ENCODE results near the gene TCF21.
"Not testable (repeated sequence)": the region's sequence is repeated elsewhere in the genome, so short reads cannot be mapped to it uniquely, and the experiment has no call there.

The TCF21 gene

GRCh38 chr6:133936352-133936751 is 47.4 kb downstream of the TCF21 start:
- DNase-seq, result not testable (repeated sequence)

DNA sequence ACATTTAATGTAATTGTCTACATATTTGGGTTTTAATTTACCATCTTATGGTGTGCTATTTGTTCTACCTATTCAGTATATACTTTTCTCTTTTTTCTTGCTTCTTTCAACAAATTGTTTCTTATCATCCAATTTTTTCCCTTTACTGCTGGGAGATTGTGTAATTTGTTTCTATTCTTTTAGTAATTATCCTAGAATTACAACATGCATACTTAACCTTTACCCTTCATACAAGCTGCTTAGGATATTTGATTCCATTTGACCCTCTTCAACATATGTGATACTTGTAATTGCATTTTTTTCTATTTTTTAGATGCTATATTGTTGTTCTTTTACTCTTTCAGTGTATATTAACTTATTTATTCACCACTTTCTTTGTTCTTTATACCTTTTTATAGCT is 49.0 kb downstream of the TCF21 start:
- no peak for DNase-seq

DNA sequence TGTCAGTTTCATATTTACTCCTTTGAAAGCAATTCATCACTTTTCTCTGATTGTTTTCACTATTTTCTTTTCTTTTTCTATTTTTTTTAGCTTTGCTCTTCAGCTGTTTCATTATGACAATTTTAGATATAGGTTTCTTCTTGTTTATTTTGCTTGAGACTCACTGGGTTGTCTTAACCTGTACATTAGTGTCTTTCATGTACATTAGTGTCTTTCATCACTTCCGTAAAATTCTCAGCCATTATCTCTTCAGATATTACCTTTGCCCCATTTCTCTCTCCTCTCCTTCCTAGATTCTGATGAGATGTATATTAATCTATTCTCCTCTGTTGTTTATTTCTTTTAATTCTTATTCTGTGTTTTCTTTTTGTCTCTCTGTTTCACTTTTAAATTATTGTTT is 49.6 kb downstream of the TCF21 start:
- DNase-seq, result no peak

DNA sequence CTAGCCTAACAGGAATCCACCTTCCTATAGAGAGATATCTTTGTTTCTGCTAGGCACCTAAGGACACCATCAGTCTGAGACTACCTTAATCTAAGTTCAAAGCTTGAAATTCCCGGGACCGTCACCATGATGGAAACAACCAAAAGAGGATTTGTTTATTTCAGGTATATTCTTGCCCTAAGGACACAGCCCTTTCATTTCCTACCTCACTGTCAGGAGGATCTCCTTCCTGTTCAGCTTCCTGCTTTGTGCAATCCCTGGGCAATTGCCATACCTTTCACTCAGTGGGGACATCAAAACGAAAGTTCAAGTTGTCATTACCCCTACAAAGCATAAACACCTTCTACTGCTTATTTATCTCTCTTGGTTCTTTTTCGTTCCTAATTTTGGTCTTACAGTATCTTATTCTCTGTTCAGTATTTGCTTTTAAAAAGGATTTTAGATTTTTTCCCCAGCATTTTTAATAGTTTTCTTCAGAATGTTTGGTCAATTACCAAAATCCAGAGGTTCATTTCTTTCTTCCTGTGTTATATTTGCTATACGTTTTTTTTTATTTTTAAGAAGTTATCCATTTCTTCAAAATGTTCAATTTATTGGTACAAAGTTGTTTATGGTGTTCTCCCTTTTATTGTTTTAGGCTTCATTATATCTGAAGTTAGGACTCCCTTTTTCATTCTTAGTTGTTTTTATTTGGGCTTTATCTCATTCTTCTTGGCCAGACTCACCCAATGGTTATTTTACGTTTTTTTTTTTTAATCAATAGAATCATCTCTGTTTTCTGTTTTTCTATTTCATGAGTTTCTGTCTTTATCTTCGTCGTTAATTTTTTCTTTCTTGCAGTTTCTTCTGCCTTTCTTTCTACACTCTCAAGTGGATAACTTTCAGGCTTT is 51.1 kb downstream of the TCF21 start:
- DNase-seq, result no peak

Measured in activated CD4-positive, alpha-beta T cell treated with anti-CD3 and anti-CD28 coated beads, Interleukin-2, amount 50 U/mL, for 48 hours (primary cell).